Femur (tissue), 1 donor: ENCODE data around the gene ABCD2.
"Not testable (repeated sequence)": the region's sequence is repeated elsewhere in the genome, so short reads cannot be mapped to it uniquely, and the experiment has no call there.

Source experiments
- DNase-seq: peaks from one replicate; pipeline ENCODE4 v3.0.0-alpha.2; 2017

ABCD2 gene

DNA sequence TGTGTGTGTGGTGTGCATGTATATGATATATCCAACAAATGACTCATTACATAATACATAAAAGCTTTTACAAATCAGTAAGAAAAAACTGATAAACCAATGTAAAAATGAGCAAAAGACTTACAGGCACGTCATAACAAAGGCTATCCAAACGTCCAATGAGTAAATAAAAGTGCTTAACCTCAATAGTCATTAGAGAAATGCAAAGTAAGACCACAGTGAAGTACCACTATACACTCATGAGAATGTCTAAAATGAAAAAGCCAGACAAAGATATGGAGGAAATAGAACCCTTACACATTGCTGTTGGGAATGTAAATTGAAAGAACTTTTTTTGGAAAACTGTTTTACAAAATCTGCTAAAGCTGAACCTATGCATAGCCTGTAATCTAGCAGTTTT is 7.8 kb downstream of the ABCD2 start:
- no peak for DNase-seq

DNA sequence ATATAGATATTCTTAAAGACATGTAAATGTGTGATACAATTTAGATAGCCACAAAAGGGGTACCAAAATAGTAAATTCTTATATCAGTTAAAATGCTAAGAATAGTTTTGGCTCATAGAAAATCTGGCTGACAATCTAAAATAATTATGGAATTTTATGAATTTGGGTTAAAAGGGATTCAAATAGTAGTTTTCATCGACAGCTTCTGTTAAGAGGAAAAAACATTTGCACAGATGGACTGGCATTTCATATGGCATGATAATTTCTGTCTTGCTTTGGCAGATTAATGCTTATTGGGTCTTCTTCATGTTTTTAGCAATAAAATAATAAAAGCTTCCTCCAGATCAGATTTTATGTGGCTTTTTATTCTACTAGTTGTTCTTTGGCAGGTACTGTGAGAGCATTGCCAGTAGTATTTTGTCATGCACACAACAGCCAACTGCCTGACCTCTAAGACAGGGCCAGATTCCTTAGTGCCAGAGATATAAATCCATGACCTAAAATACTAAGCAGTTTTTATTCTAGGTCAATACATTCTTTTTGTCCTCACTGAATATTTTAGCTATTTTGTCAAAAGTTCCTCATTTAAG is 9.1 kb downstream of the ABCD2 start:
- DNase-seq: no peak

DNA sequence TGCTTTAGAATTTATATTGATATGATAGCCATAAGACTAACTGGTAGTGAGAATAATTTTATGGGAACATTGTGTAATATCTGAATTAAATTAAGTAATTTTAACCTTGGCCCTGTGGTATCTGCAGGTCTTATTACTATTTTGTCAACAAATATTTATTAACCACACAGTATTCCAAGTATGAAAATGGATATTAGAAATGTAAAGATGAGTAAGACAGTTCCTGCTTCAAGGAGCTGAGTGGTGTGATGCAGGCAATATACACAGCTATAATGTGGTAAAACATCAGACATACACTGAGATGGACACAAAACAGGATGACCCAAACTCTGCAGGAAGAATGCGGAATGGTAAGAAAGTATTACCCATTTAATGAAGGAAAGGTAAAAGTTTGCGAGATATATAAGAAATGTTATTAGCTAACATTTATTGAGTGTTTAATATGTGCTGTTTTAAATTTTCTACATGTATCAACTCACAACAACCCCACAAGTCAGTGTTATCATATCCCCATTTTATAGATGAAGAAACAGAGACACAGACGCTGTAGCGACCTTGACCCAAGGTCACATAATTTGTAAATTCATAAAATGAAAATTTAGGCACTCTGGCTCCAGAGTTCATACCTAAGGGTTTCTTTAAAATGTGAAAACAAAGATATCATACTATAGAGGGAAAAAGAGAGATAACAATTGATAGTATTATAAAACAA is 12.7 kb downstream of the ABCD2 start:
- DNase-seq: no peak

DNA sequence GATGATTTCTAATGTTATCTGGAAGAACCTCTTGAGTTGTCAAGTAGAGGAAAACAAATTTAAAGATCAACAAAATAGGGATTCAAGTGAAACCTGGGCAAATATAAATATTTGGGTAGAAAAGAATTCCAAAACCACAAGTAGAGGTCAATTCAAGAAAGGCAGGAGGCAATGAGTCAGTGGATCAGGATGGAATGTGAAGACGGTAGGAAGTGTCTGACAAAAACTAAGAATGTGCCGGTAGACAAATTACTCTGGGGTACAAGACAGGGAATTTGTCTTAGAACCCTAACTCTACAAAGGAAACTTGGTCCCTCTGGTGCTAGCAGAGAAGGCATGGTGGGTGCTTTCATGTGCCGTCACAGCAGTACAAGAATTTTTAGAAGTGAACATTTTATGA is 13.6 kb downstream of the ABCD2 start:
- DNase-seq: no peak

DNA sequence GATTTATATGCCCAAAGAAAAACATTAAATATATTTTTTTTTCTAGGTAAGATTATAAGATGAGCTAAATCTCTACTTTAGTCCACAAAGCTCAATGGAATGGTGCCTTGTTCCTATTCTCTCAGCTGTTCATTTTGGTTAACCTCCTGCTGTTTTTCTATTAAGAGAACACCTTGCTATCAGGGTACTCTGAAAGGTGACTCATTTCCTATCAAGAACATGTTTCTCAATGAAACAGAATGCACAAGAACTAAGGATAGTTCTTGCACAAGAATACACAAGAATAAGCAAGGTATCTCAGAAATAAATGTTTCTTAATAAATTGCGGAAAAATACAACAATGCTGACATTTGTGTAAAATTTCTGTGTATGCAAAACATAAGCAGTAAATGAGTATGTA is 14.1 kb downstream of the ABCD2 start:
- no peak for DNase-seq

DNA sequence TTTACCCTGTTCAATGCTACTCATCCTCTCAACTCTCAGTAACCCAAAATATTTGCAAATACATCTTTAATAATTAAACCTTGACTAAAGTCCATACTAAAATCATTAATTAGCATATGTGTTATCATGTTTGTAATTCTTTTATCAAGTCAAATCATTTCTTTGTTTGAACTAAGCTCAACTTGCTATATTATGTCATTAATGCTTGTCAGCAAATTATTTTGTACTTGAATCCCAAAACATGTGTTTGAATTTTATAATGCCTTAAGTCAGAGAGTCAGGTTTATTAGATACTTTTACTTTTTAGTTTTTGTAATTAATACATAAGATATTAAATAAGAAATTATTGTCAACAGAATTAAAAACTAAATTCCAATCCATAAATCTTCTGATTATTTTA is 16.5 kb downstream of the ABCD2 start:
- DNase-seq: no peak

DNA sequence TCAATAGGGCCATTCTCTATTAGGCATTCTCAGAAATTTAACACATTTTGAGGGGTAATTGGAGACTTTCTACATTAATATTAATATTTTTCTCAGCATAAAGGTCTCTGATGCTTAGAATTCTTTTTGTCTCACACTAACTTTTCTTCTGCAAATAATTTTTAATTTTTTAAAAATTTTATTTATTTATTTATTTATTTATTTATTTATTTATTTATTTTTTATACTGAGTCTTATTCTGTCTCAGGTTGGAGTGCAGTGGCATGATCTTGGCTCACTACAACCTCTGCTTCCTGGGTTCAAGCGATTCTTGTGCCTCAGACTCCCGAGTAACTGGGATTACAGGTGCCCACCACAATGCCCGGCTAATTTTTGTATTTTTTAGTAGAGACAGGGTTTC is 17.7 kb downstream of the ABCD2 start:
- not testable (repeated sequence) for DNase-seq

DNA sequence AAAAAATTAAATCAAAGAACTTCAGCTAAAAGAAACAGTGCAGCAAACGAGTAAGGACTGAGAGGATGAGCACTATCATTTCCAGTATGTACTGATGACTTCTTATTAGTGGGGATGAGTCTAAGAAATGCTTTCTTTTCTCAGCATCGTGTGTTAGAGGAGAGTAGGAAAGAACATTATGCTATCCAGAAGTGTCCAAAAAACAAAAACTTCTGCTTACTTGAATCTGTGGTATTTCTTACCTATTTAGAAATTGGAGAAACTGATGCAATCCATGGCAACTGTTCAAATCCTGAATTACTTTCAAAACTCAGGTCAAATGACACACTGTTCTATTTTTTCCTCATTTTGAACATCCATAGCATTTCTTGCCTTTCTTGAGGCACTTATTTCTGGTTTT is 23.7 kb downstream of the ABCD2 start:
- no peak for DNase-seq

DNA sequence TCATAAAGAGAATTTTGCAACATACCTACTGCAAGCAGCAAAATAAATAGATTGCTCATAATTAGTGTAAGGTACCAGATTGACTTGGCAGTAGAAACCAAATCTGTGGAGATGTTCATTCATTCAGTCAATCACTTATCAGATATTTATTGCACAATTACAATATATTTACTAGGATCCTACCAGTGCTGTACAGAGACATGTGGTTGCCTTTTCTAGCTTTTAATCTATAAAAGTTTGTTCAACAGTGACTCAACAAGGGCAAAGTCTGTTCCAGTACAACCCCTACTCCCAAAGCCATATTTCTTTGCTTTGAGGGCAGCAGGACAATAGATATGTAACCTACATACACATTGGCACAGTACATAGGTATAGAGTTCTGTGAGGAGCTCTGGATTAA is 27.3 kb downstream of the ABCD2 start:
- no peak for DNase-seq

DNA sequence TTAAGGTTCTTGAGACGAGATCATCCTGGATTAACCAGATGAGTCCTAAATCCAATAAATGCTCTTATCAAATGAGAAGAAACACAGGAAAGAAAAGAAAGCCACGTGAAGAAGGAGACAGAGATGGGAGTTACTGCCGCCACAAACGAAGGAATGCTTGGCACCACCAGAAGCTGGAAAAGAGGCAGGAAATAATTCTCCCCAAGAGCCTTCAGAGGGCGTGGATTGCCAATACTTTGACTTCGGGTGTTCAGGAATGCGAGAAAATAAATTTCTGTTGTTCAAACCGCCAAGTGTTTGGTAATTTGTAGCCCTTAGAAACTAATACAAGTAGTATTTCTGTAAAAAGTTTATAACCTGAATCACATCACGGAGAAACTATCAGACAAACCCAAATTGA is 31.3 kb downstream of the ABCD2 start:
- DNase-seq: no peak

DNA sequence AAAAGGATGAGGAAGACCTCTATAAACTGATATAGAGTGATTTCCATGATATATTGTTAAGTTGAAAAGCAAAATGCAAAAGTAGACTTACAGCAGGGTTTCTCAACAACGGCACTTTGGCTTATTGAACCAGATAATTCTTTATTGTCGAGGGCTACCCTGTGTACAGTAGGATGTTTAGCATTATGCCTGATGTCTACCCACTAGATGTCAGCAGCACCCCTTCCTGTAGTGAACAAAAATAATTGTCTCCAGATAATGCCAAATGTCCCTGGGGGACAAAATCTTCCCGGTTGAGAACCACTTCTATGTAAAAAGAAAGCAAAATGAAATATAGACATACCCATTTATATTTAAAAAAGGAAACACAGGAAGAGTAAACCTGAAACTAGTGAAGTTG is 32.4 kb downstream of the ABCD2 start:
- no peak for DNase-seq

DNA sequence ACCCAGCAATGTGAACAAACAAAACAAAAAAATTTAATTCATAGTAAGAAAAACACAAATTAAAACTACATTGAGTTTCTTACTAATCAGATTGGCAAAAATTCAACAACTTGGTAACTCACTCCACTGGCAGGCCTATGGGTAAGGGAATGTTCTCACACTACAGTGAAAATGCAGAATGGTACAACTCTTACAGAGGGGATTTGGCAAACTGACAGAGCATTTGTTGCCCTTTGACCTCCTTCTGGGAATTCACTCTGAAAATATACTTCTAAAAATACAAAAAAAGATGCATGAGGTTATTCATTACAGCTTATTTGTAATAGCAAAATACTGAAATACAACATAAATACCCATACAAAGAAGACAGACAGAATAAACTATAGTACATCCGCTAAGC is 32.8 kb downstream of the ABCD2 start:
- DNase-seq: no peak

DNA sequence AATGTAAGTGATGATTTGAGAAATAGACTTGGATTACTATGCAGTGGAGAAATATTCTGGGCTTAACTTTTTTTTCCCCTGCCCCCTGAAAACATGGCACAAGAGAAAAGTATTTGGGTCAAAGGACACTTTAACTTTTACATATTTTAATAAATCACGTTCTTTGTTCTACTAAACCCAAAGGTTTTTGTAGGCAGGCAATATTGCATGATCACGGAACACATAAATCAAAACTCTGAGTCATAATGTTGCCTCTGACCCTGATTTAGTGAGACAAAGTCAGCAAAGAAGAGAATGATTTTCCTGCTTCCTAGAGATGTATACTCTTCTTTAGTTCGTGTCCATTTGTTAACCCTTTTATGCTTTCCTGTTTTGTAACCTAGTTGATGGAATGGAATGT is 38.0 kb downstream of the ABCD2 start:
- no peak for DNase-seq

DNA sequence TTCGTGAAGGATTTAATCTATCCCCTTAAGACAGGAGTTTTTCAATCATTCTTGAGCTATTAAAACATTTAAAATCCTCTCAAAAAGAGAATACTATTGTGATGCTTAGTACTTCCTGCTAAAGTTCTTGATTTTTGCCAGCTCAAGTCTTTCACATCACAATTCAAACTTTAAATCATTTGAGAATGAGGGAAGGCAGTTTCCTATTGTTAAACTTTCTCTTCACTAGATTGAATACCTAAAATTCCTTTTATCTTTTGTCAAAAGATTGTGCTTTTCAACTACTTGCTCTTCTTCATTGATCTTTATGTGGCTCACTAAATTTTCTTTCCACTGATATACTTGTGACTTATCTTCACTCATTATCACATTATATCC is 44.1 kb downstream of the ABCD2 start:
- DNase-seq: no peak

DNA sequence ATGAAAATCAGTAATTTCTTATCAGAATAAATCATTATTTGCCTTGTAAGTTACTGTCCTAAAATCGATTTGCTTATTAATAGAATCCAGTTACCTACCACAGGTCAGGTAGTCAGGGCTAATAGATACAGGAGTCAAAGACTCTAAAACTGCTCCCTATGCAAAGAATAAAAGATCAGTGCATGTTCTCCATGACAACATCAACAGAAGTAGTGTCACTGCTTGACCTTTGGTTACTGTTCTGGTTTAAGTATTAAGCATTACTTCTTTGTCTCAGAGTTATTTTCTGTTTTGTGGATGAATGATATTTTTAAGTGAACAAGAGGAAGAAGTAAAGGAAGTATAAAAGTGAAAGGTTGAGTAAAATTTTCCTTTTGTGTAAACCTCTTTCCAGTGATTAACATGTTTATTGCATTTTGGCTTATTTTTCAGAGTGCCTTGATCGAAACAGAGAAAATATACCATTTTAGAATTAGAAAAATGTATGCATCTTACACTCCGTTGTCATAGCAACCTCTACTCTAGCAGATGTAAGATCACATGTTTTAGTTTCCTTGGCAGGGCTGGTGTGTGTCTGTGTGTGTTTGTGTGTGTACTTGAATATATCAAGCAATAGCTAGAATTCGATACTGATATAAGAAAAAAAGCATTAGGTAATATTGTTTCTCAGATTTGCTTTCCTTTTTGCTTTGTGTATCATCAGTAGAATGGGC is 44.7 kb downstream of the ABCD2 start:
- no peak for DNase-seq

DNA sequence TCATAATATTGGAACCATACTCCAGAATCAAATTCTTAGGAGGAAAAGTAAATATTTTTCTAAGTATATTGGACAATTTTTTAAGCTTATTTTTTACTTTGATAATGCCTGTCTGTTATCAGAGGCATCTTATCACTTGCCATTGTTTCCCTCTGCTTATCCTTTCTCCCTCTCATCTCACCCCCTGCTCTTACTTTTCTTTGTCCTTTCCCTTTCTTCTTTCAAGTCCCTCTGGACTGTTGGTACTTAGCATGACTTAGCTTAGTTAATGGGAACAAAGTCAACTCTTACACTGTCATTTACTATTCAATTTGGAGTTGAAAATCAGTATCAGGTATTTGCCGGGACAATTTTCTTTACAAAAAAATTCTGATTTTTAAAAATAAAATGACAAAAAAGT is 45.2 kb downstream of the ABCD2 start:
- no peak for DNase-seq

DNA sequence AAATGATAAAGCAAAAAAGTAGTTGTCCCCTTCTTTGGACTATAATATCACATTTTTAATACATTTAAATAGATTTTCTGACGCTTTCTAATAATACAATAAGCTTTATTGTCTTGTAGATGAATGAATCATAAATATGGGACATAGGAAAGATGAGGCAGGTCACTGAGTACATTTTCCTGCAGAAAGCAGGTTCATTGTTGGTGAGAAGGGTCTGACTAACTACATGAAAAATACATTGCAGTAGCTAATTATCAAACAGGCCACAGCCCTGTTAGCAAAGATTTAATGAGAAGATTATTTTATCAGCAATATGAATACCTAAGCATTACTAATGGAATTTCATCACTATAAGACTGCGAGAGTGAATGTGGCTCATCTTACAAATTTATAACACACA is 45.6 kb downstream of the ABCD2 start:
- no peak for DNase-seq

DNA sequence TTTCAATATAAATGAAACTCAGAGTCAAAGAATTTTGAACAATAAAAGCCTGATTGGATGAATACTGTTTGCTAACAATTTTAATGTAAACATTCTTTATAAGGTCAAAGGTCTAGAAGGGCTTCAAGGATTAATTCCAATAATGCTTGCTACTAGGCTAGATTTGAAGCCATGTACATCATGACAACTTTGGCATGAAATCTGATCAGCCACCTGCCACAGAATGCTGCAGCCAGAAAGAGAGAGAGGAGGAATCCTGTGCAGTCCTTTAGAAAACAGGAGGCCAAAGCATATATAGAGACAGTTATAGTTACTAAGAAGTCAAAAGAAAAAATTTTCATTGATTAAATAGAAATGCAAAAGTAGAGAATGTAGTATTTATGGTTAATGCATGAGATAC is 47.1 kb downstream of the ABCD2 start:
- DNase-seq: no peak

DNA sequence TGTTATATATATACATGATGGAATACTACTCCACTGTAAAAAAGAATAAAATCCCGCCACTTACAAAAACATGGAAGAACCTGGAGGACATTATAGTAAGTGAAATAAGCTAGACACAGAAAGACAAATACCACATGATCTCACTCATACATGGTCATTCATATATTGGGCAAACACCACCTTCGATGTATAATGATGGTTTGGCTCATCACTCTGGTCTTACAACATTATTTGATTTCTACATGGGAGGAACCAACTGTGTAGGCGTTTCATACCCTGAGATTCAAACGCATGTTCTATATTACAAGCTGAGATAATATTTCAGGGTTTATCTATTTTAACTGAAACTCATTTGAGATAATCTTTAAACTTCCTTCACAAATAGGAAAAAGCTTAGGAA is 48.3 kb downstream of the ABCD2 start:
- DNase-seq: no peak

DNA sequence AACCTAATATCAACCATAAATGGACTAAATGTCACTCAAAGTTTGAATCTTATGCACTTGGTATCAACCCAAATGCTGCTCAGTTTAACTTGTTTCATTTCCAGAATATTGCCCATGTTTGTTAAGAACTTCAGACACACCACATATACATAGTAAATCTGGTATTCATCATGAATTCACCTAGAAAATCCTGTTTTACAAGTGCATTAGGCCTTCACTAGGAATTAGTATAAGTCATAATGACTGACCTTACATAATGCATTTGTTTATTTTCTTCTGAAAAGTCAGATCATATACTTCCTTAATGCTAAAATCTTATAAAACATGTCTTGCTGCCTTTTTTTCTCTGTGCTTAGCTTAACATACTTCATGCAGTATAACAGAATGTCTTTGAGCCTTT is 66.1 kb downstream of the ABCD2 start:
- DNase-seq: no peak

DNA sequence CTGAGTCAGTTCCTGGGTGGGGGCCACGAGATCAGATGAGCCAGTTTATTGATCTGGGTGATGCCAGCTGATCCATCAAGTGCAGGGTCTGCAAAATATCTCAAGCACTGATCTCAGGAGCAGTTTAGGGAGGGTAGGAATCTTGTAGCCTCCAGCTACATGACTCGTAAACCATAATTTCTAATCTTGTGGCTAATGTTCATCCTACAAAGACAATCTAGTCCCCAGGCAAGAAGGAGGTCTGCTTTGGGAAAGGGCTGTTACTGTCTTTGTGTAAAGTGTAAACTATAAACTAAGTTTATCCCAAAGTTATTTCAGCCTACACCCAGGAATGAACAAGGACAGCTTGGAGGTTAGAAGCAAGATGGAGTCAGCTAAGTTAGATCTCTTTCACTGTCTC is 75.4 kb downstream of the ABCD2 start:
- DNase-seq: not testable (repeated sequence)

DNA sequence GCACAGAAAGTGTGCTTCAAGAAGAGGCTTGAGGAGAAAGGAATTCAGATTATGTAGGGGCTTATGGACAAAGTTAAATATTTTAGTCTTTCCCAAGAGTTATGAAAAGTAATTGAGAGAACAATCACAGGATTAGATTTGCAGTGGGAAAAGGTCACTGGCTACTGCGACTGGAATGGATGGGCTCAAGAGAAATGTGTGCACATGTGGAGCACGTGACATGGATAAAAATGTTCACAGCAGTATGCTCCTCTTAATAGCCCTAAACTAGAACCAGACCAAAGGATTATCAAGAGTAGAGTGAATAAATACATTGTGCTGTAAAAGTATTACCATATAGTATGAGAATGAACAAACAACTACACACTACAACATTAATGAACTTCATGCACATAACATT is 78.1 kb downstream of the ABCD2 start:
- DNase-seq: no peak

DNA sequence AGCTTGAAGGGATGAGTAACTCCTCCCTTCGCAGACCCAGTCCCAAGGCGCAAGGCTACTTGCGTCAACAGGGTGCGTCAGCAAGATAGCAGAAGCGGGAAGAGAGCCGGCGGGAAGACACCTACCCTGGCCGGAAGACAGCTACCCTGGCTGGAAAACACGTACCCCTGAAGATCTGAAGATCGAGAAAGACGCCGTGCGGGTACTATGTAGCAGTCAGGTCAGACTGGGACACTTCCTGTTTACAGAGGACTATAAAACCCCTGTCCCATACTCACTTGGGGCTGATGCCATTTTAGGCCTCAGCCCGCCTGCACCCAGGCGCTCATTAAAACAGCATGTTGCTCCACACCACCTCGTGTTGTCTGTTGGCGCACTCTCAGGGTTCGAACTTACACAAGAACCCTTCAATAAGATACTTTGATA is 80.9 kb downstream of the ABCD2 start:
- DNase-seq: no peak

DNA sequence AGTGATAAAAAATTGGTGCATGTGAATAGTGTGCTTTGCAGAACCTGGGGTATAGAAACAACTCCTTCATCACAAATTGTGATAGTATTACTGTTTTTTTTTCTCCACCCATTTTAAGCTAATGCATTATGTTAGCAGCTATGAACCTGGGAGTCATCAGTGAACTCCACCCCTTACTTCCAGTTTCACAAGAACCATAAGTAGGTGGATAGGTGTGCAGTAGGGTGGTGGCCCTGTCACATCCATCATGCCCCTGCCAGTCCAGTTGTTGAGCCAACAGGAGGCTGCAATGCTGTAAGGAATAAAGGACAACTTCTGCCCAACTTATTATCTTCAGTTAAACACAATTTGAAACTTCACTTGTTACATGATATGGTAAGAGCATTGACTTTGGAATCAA is 85.7 kb downstream of the ABCD2 start:
- no peak for DNase-seq

DNA sequence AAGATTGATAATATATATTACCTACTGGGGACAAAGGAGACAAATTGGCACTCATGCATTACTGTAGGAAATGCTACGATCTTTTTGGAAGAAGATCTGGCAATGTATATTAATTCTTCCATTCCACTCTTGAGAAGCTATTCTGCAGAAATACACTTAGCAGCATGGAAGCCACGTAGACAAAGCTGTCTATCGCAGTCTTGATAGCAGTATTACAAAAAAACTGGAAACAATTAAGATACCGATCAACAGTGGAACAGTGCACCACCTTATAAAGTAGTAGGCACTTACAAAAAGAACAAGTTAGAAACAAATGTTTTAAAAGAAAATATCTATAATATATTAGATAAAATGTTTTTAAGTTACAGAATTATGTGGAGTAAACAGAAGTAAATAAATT is 87.2 kb downstream of the ABCD2 start:
- no peak for DNase-seq
